Measurements from ENCODE around the gene RUBCN. TPM values are rescaled to one million over a fixed set of nuclear protein-coding genes. Genes with fewer than 3 reads are reported as not detected.

Gene RUBCN
- total and polyA plus RNA-seq, 9 of the 15 experiments (the other 6 are each of a cell fraction or from before 2014, with no cell fraction given): 8.4 to 24.0 (median 11.9) TPM

GRCh38 chr3:197683191-197683590 is 53.5 kb downstream of the RUBCN start:
- H4K20me1 ChIP-seq (replicated peaks; ENCODE audit: control insufficient read depth, insufficient read depth, low read length): no peaks in the 10 kb centered on the region
- BruUV-seq (replicated peaks): no TSS peak
- H3K9me1 ChIP-seq (ENCODE audit: control insufficient read depth, insufficient read depth, low read length): no peaks in the 10 kb centered on the region
- DNase-seq (ENCODE audit: extremely low read depth in 1 of 4, low spot score in 3 of 4) (no peak), ATAC-seq (no peak), FAIRE-seq (no peak)
- ChIA-PET CTCF (ENCODE audit: low intra/inter-chr PET ratio) (no interaction called here), POLR2A (interaction anchor here (0.7 to 1.0 kb wide), 2 partner anchors 8 to 9 kb away, joined by 3 to 4 read pairs; no protein-coding TSS in a partner anchor)
- WGBS (ENCODE audit: insufficient coverage, low coverage, missing lambda C conversion rate): 86% methylated on average over 13 of the region's 13 CpGs
- intact Hi-C loops (cut with micrococcal nuclease) (loop anchor here (10.0 kb wide), 1 partner anchor 122 kb away; no protein-coding TSS in a partner anchor), in situ Hi-C loops (cut with MboI) (no loop called here)
- H3K9me3 ChIP-seq (replicated peaks; ENCODE audit: control insufficient read depth, insufficient read depth, low read depth, low read length): peaks cover 5% of the 10 kb centered on the region
- no peaks in the 10 kb centered on the region for H3K4me1 ChIP-seq (replicated peaks in 1 of 2; ENCODE audit: control insufficient read depth in 2 of 2, insufficient read depth in 2 of 2, low read length in 2 of 2)
- peaks cover 34% of the 10 kb centered on the region; the same call in 2 of the 3 replicates for H3K36me3 ChIP-seq (ENCODE audit: control insufficient read depth, insufficient read depth, low read length)
- no peaks in the 10 kb centered on the region; the same call in 2 of the 3 replicates for H3K79me2 ChIP-seq (ENCODE audit: control insufficient read depth, insufficient read depth, low read length)
- no peak for TF ChIP-seq RBM25 (IDR thresholded peaks at IDR 0.05; ENCODE audit: low read depth, low read length, severe bottlenecking)
- TF ChIP-seq LCOR (CRISPR knock-in tag; IDR thresholded peaks at IDR 0.05): no peak
- TF ChIP-seq ZNF76 (CRISPR knock-in tag; IDR thresholded peaks at IDR 0.05; ENCODE audit: borderline replicate concordance): no peak
- TF ChIP-seq SIRT6 (IDR thresholded peaks at IDR 0.05; ENCODE audit: low read depth, low read length): no peak
- TF ChIP-seq MED1 (CRISPR knock-in tag; IDR thresholded peaks at IDR 0.05; ENCODE audit: borderline replicate concordance): no peak
- TF ChIP-seq, protein P1, sequence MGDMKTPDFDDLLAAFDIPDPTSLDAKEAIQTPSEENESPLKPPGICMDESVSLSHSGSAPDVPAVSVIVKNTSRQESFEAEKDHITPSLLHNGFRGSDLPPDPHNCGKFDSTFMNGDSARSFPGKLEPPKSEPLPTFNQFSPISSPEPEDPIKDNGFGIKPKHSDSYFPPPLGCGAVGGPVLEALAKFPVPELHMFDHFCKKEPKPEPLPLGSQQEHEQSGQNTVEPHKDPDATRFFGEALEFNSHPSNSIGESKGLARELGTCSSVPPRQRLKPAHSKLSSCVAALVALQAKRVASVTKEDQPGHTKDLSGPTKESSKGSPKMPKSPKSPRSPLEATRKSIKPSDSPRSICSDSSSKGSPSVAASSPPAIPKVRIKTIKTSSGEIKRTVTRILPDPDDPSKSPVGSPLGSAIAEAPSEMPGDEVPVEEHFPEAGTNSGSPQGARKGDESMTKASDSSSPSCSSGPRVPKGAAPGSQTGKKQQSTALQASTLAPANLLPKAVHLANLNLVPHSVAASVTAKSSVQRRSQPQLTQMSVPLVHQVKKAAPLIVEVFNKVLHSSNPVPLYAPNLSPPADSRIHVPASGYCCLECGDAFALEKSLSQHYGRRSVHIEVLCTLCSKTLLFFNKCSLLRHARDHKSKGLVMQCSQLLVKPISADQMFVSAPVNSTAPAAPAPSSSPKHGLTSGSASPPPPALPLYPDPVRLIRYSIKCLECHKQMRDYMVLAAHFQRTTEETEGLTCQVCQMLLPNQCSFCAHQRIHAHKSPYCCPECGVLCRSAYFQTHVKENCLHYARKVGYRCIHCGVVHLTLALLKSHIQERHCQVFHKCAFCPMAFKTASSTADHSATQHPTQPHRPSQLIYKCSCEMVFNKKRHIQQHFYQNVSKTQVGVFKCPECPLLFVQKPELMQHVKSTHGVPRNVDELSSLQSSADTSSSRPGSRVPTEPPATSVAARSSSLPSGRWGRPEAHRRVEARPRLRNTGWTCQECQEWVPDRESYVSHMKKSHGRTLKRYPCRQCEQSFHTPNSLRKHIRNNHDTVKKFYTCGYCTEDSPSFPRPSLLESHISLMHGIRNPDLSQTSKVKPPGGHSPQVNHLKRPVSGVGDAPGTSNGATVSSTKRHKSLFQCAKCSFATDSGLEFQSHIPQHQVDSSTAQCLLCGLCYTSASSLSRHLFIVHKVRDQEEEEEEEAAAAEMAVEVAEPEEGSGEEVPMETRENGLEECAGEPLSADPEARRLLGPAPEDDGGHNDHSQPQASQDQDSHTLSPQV (IDR thresholded peaks at IDR 0.05): no peak
- TF ChIP-seq NFIX (CRISPR knock-in tag; IDR thresholded peaks at IDR 0.05; ENCODE audit: low read depth): no peak
- TF ChIP-seq SMAD1 (IDR thresholded peaks at IDR 0.05; ENCODE audit: low read depth, low read length, partially characterized antibody): no peak
- no peak for TF ChIP-seq GATAD2B (IDR thresholded peaks at IDR 0.05; ENCODE audit: borderline replicate concordance)
- TF ChIP-seq ZNF77 (CRISPR knock-in tag; IDR thresholded peaks at IDR 0.05): no peak
- TF ChIP-seq, protein P2, sequence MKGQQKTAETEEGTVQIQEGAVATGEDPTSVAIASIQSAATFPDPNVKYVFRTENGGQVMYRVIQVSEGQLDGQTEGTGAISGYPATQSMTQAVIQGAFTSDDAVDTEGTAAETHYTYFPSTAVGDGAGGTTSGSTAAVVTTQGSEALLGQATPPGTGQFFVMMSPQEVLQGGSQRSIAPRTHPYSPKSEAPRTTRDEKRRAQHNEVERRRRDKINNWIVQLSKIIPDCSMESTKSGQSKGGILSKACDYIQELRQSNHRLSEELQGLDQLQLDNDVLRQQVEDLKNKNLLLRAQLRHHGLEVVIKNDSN (CRISPR knock-in tag; IDR thresholded peaks at IDR 0.05): no peak
- no peak for TF ChIP-seq CLOCK (CRISPR knock-in tag; IDR thresholded peaks at IDR 0.05; ENCODE audit: borderline replicate concordance)
- no peak for TF ChIP-seq POLR2A (conservative IDR thresholded peaks at IDR 0.05)
- H3K4me3 ChIP-seq: no peak overlapping the region
- peak overlapping the region in 1 of 2 experiments; percentile 33; a peak in 1 of 4 replicates for H3K9ac ChIP-seq (ENCODE audit: insufficient read depth in 1 of 2, low read depth in 2 of 2, low read length in 2 of 2)
- no peak overlapping the region for H3K27ac ChIP-seq (ENCODE audit: extremely low read depth, low read depth, low read length)
- H3K27me3 ChIP-seq (ENCODE audit: control insufficient read depth in 2 of 2, insufficient read depth in 2 of 2, low read length in 2 of 2): no peaks in the 10 kb centered on the region
- no peak overlapping the region for H2AFZ ChIP-seq (ENCODE audit: low read depth, low read length)
- no peak overlapping the region for H3K4me2 ChIP-seq (ENCODE audit: insufficient read depth, low read length)
